ENCODE data around the gene PGLYRP1.

DNA sequence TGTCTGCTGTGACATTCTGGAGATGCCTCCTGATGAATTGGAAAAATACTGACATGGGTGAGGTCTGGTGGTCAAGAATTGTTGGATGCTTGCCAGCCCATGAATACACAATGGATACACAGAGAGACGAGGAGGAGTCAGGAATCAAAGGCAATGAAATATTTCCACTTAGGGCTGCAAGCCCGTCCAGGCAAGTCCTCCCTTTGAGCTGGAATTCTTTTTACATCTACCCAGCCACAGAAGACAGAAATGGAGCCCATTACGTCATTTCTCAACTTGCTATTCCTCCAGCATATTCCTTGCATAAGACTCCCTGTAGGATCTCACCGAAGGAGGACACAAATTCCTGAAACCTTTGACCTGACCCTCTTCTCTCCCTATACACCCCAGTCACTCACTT is 33.7 kb upstream of the PGLYRP1 start:
- TF ChIP-seq, protein P1, sequence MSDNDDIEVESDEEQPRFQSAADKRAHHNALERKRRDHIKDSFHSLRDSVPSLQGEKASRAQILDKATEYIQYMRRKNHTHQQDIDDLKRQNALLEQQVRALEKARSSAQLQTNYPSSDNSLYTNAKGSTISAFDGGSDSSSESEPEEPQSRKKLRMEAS (IDR thresholded peaks at IDR 0.05; ENCODE audit: low read depth, low read length), result no peak
- TF ChIP-seq POLR2A (IDR thresholded peaks at IDR 0.05; ENCODE audit: extremely low read depth, insufficient read length) (no peak), MYC (IDR thresholded peaks at IDR 0.05; ENCODE audit: low read depth, low read length) (no peak)
- TF ChIP-seq, protein P2, sequence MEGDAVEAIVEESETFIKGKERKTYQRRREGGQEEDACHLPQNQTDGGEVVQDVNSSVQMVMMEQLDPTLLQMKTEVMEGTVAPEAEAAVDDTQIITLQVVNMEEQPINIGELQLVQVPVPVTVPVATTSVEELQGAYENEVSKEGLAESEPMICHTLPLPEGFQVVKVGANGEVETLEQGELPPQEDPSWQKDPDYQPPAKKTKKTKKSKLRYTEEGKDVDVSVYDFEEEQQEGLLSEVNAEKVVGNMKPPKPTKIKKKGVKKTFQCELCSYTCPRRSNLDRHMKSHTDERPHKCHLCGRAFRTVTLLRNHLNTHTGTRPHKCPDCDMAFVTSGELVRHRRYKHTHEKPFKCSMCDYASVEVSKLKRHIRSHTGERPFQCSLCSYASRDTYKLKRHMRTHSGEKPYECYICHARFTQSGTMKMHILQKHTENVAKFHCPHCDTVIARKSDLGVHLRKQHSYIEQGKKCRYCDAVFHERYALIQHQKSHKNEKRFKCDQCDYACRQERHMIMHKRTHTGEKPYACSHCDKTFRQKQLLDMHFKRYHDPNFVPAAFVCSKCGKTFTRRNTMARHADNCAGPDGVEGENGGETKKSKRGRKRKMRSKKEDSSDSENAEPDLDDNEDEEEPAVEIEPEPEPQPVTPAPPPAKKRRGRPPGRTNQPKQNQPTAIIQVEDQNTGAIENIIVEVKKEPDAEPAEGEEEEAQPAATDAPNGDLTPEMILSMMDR (IDR thresholded peaks at IDR 0.05; ENCODE audit: low read depth, low read length), result no peak
